AG20443 (cell line): ENCODE measurements around the gene RAB8B.
"Not testable (repeated sequence)": the region's sequence is repeated elsewhere in the genome, so short reads cannot be mapped to it uniquely, and the experiment has no call there.

Experiments
- DNase-seq: peaks from one replicate; pipeline ENCODE4 v3.0.0; 2012; ENCODE audit warnings: low spot score, mixed read lengths

Gene RAB8B

DNA sequence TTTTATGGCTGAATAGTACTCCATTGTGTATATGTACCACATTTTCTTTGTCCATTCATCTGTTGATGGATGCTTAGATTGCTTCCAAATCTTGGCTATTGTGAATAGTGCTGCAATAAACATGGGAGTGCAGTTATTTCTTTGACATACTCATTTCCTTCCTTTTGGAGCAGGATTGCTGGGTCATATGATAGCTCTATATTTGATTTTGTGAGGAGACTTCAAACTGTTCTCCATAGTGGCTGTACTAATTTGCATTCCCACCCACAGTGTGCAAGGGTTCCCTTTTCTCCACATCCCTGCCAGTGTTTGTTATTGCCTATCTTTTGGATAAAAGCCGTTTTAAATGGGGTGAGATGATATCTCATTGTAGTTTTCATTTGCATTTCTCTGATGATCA, 47.7 kb downstream of the RAB8B start:
- DNase-seq: not testable (repeated sequence)

DNA sequence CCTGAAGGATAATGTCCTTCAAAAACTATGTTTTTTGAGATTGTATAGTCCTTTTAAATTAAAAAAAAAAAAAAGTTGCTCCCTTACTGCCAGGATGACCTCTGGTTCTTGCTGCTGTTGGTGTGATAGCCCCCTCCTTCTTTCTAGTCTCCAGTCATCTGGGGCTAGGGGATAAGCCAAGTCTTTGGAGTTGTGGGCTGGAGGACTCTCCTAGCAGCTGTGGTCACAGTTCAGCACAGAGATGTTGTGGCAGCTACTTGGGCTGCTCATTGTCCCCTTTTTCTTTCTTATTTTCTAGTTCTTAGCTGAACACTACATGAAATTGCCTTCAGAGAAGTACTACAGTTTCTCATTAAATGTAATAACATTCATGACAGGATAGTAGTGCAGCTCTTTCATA, 48.8 kb downstream of the RAB8B start:
- no peak for DNase-seq

DNA sequence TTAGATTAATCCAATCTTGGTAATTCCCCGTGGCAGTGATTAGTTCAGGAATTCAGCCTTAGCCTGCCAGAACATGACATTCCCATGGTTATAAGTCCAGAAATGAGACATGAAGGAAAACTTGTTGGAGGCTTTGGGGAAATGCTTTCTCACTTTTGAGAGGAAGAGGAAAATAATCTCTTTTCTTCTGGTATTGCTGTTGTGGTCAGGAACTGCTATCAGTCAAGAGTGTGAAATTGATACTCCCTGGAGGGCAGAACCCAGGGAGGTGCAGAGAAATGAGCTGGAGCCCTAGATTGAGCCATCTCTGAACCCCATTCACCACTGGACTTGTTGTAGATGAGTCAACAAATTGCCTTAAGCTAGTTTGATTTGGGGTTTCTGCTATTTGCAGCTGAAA, 49.4 kb downstream of the RAB8B start:
- DNase-seq: no peak

DNA sequence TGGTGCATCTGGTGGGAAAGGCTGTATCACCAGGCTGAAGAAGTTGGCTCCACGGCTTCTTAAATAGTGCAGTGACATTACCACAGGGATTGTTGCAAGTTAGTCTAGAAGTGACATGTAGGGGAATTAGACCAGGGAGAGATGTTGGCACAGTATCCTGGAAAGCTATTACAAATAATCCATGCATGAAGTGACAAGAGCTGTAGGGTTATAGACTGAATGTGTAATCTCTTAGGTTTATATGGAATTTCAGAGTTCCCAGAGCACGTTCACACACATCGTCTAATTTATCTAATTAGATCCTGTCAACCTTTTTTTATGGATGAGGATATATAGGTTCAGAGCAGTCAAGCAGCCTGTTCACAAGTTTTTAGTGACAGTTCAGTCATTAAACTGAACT, 50.7 kb downstream of the RAB8B start:
- no peak for DNase-seq

DNA sequence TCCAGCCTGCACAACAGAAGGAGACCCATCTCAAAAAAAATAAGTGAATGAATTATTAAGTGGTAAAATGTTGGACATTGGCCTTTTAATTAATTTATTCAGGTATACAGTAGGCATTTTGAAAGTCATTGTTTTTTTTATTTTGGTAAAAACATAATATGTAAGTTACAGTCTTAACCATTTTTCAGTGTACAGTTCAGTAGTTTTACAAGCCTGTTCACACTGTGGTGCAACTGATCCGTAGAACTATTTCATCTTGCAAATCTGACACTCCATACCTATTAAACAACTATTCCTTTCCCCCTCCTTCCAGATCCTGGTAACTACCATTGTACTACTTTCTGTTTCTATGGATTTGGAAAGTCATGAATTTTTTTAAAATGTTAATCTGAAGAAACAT, 51.9 kb downstream of the RAB8B start:
- DNase-seq: no peak

DNA sequence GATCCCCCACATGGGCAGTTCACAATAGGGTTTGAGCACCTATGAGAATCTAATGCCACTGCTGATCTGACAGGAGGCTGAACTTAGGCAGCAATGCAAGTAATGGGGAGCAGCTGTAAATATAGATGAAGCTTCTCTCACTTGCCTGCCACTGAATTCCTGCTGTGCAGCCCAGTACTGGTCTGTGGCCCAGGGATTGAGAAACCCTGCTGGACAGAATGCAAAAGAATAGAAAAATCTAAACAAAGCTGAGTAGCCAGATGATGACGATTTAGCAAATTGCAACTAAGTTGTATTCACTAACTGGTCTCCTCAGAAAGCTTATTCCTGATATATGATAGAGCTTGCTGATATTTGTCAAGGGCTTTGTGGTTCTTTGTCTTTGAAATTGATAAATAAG, 53.7 kb downstream of the RAB8B start:
- peak; percentile 65 for DNase-seq

DNA sequence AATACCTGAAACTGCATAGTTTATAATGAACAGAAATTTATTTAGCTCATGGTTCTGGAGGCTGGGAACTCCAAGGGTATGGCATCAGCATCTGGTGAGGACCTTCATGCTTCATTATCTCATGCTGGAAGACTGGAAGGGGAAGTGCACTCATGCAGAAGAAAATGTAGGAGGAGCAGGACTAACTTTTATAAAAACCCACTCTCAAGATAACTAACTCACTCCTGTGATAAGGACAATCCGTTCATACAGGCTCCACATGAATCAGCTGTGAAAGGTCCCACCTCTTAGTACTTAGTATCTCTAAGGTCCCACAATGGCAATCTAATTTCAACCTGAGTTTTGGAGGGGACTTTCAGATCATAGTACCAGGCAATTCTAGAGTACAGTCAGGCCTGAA, 54.4 kb downstream of the RAB8B start:
- no peak for DNase-seq

DNA sequence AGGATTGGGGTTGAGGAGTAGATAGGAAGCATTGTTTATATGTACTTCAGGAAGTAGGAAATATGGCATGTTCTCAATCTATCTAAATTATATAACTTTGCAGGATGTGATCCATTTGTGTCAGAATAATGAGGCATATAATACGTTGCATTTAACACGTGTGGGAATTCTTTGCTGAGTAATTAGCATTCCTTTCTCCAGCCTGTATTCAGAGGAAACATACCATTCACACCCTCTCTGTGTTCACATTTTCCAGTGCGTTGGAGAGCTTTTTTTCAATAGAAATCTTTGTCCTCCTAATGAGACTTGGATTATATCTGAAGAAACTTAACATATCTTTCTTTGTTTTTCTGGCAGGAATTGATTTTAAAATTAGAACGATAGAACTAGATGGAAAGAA, 55.0 kb downstream of the RAB8B start:
- no peak for DNase-seq

DNA sequence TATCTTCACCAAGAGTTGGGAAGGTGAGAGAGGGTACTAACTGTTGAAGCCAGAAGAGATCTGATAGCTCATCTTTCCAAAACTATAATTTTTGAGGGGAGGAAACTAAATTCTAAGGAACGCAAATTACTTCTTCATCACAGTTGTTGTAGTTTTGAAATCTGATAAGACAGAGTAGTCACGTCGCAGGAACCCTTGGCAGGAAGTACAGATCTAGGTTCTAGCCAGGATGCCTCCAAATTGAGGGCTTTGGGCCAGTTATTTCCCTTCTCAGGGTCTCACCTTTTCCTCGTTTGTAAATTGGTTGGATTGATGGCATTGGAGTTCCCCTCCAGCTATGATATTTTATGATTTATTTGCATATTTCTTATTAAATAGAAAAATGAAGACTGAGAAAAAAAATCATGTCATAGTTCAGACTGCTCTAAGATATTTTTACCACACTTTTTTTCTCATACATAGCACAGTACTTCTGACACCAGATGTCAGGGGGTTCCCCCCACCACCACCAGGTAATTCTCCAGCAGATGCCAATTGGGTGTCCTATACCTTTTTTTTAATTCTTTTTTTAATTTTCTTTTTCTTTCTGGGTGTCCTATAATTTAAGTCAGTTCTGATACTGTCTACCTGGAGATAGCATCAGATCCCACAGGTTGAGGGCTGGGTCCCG, 55.7 kb downstream of the RAB8B start:
- DNase-seq: no peak

DNA sequence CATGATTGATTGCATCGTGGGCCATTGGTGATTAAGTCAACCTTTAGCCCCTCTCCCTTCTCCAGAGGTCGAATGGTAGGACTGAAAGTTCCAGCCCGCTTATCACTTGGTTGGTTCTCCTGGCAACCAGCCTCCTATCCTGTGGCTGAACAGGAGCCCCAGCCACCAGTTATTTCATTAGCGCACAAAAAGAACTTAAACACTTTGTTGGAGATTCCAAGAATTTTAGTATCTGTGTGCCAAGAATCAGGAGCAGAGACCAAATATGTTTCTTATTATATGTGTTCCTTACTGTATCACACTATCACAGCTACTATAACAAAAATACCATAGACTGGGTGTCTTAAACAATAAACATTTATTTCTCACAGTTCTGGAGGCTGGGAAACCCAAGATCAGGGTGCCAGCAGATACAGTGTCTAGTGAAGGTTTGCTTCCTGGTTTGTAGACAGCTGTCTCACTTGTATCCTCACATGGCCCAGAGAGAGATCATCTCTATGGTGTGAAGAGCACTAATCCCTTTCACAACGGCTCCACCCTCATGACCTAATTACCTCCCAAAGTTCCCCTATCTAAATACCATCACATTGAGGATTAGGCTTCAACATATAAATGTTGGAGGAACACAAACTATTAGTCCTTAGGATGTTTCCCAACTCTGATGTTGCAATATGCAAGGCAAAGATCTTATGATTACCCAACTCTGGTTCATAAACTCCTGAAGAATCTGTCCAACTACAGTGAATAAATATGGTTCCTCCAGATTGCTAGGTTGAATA, 57.5 kb downstream of the RAB8B start:
- peak; percentile 47 for DNase-seq

DNA sequence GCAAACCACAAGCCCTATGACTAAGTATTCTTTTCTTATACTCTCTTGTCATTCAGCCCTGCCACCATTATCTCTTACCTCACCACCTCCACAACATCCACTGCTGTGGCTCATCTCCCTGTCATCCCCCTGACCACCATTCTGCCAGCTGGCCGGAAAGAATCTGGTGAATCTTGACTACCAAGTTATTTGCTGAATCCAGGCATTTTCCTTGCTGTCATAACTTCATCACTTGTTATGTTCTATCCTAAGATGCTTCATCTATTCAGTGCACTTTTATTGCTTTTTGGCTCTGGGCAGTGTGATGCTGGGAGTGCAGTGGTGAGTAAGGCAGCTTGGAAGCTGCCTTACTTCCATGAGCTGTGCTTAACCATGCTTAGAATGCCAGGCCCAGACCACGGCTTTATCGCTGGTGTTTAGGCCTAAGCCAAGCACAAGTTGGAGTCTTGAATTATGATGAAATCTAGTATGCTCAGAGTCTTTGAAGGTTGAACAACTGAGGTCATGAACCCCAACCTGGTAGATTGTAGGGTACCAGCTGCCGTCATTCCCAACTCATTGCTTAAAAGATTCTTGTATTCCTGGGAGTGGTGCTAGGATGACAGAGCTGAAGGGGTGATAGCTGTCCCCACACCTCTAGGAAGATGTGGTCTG, 61.0 kb downstream of the RAB8B start:
- peak; percentile 89 for DNase-seq

DNA sequence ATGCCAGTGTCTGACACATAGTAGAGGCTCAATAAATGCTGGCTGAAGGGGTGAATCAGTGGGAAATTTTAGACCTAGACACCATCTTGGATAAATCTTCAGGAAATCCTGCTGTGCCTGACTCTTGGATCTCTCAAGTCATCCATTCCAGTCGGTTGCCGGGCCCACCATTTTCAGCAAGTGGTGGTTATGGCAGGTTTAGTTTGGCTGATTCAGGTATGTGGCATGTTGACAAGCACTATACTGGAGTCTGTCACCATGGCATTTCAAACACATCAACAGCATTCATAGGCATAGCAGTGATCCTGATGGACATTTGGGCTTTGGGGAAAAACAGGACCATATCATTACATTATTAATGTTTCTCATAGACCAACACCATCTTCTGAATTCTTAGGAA, 62.3 kb downstream of the RAB8B start:
- no peak for DNase-seq

DNA sequence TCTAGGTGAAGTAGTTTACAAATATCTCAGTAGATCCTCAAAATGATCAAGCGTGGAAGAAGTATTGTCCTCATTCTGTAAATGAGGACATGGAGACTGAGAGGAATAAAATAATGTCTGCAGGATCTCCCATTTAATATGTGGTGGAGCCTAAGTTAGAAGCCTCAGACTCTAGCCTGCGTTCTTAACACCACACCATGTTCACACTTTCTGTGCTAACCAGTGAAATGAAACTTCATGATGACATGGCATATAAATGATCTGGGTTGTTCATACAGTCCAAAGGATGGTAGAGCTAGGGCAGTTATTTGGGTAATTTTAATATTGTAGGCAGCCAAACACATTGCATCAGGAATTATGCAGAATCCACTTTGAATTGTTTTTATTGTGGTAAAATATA, 62.9 kb downstream of the RAB8B start:
- no peak for DNase-seq

DNA sequence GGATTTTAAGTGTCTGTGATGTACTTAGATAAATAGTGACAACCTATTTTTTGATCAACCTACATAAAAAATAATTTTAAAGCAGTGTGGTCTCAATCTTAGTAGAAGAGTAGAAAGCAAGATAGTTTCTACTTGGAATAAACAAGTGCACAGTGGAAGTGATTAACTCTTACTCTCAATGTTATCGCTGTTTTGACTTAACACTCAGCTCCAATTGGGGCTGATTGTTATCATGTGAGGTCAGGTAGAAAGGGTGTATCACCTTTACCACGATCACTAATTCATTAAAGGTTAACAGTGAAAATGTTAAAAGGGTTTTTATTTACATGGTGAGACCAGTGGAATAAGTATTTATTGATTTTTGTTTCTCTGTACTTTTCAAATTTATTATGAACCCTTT, 65.6 kb downstream of the RAB8B start:
- DNase-seq: no peak

DNA sequence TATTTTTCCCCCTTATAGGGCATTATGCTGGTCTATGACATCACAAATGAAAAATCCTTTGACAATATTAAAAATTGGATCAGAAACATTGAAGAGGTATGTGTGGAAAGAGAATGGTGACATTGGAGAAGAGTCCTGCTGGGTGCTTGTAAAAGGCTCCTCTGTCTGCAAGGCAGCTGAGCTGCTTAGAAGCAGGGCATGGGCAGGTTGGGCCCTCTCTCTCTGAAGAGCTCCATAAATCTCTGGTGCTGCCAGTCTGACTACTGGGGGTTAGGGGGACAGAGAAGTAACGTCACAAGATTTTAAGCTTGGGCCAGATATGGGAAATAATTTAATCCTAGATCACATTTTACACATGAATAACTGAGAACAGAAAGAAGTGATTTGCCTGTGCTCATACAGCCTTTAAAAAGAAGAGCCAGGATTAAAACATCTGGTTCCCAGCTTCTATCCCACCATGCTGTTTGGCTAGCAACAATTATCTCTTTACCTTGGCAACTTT, 66.1 kb downstream of the RAB8B start:
- DNase-seq: no peak

DNA sequence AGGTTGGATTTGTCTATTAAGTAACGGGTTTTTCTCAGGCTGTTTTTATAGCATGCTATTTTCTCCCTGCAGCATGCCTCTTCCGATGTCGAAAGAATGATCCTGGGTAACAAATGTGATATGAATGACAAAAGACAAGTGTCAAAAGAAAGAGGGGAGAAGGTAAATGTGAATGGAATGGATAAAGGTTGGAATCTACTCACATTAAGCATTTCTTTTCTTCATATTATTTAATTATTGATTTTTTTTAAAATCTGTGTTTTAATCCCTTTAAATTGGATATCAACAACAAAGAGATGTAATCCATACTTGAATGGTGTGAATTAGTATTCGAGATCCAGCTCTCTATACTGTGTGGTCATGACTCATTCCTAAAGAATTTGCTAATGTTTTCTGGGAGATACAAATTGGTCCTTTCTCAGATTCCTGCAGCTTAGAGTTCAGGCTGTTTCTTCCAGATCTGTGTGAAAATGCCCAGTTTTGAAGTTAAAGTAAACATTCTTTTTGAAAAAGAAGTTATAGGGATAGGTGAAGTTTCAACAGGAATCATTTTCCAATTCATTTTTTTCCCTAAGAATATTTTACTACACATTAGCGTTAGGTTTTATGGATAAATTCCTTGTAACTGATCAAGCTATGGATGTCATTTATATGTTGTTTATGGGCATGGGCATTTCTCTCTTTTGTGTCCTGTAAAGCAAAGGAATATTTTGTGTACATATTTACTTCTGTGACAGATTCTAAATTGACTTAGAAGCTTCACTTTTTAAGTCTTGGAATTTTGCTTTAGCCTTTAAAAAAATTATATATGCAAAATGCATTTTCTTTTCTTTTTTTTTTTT, 67.2 kb downstream of the RAB8B start:
- peak; percentile 67 for DNase-seq

DNA sequence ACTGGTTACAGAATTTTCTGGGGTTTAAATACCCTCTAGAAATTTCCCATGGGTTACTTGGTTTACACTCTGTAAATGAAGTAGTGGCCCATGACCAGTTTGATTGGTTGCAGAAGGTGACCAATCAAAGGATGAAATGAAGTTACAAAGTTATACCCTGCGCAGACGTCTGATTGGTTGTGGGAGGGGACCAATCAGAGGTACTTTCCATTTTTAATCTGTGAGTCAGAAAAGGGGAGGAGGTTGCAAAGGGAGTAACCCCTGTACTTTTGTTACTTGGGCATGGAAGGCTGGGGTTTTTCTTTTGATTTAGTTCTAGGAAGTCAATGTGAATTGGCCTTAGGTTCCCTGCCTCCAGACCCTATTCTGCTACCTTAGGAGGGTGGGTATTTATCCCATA, 69.3 kb downstream of the RAB8B start:
- no peak for DNase-seq

DNA sequence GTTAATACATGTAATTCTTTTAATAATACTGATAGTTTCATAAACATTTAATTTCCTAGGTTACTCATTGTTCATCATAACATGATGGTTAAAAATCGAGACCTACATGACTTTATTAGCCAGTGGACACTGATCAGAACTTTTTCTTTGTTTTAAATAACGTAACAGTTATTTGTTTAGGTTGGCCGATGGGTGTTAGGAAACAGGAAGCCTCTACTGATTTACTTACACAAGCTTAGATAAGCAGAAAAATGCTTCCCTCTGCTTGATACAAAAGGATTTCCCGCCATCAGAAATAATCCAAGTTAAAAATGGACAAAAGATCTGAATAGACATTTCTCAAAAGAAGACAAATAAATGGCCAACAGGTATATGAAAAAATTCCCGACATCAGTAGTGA, 71.4 kb downstream of the RAB8B start:
- no peak for DNase-seq

DNA sequence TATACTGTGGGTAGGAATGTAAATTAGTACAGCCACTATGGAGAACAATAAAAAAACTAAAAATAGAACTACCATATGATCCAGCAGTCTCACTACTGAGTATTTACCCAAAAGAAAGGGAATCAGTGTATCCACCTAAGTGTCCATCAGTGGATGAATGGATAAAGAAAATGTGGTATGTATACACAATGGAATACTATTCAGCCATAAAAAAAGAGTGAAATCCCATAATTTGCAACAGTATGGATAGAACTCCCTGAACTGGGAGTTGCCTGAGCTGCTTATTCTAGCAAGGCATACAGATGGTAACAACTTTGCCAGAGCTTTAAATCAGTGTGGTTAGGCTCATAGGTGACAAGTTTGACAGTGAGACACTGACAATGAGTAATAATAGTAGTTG, 71.9 kb downstream of the RAB8B start:
- DNase-seq: no peak

DNA sequence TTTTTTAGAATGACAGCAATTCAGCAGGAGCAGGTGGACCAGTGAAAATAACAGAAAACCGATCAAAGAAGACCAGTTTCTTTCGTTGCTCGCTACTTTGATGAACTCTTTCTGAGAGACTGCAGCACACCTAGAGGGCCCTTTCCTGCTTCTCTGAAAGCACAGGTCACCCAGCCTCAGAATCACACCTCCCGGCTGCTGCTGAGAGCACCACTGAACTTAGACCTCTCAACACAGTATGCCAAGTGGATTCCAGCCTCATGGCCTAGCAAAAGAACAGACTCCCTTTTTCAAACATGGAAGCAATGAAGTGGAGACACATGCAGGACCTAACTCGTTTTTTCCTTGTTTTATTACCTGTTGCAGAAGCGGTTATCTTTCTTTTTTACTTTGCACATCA, 74.1 kb downstream of the RAB8B start:
- no peak for DNase-seq

DNA sequence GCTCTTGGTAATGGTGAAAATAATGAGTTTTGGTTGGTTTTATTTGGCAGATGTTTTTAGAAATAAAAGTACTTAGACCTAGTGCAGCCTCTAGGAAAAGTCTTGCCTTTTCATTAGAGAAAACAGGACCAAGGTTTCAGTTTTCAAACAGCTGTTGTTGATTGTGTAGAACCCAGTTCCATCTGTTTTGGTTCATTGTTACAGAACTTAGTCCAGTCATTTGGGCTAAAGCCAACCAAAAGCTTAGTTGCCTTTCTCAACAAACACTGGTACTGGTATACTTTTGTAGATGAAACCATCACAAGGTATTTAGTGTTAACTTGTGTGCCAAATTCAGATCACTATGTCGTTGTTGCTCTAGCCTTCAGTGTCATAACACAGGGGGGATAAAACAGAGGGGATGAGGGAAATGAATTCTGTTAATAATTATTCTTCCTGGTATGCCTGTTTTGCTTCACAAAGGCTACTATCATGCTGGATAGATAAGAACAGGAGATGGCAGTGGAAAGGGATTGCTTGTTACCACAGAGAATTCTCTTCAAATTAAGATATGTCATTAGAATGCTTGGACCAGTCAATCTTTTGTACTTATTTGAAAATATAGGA, 75.4 kb downstream of the RAB8B start:
- peak; percentile 16 for DNase-seq

DNA sequence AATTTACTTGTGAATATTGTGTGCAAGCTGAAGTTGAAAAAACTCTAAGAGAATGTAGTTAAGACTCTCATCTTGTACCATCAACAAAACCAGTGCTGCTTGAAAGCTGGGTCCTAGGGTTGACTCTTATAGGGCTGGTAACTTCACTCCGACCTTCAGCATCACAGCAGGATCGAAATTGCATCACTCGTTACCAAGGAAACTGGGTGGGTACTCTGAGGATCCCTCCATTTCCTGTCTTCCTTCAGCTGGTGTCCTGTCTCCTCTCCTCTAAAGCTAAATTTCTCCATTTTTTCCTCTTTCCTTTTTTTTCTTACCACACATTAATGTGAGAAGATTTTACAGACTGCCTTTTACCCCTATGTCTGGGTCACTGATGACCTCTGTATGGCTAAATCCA, 85.0 kb downstream of the RAB8B start:
- peak; percentile 18 for DNase-seq
